HepG2 (cell line): Measurements from ENCODE around the gene MIF. TPM values are rescaled to one million over a fixed set of nuclear protein-coding genes. Genes with fewer than 3 reads are reported as not detected.
A peak's percentile ranks its signal among the peaks of the same experiment; 100 is the strongest.

Experiments
- BHLHE40 ChIP-seq: IDR thresholded peaks from 2 replicates; pipeline ENCODE4 v1.6.1; 2011; ENCODE audit warnings: low read length, improper control_type of control experiment
- CCDC6 ChIP-seq: sonication (generic); formaldehyde crosslinking; IDR thresholded peaks from 2 replicates; pipeline ENCODE4 v1.8.1; 2022; ENCODE audit warnings: mild to moderate bottlenecking, missing genetic modification reagents, moderate library complexity
- ETS1 ChIP-seq: sonication (generic); formaldehyde crosslinking; IDR thresholded peaks from 2 replicates; pipeline ENCODE4 v1.4.0; 2020; ENCODE audit warnings: missing genetic modification reagents
- FUBP1 ChIP-seq: sonication (generic); formaldehyde crosslinking; IDR thresholded peaks from 2 replicates; pipeline ENCODE4 v1.5.1; 2020; ENCODE audit warnings: missing genetic modification reagents, mild to moderate bottlenecking, borderline replicate concordance
- IKZF4 ChIP-seq: sonication (generic); formaldehyde crosslinking; IDR thresholded peaks from 2 replicates; pipeline ENCODE4 v1.5.1; 2020; ENCODE audit warnings: borderline replicate concordance, mild to moderate bottlenecking, low read depth, missing genetic modification reagents; ENCODE audit errors: not compliant biosample characterization
- JDP2 ChIP-seq: sonication (generic); formaldehyde crosslinking; IDR thresholded peaks from 2 replicates; pipeline ENCODE4 v1.8.1; 2022; ENCODE audit warnings: missing genetic modification reagents, borderline replicate concordance
- MBD4 ChIP-seq: IDR thresholded peaks from 2 replicates; pipeline ENCODE4 v1.6.1; 2012; ENCODE audit warnings: low read length, inconsistent platforms, borderline replicate concordance
- MNT ChIP-seq: fragments of 450-650 bp; IDR thresholded peaks from 2 replicates; pipeline ENCODE4 v1.6.1; 2016
- MTA3 ChIP-seq: sonication (generic); formaldehyde crosslinking; IDR thresholded peaks from 2 replicates; pipeline ENCODE4 v1.4.0; 2020; ENCODE audit warnings: missing genetic modification reagents
- MXD4 ChIP-seq: IDR thresholded peaks from 2 replicates; pipeline ENCODE4 v1.6.1; 2016; ENCODE audit warnings: mild to moderate bottlenecking, missing biosample characterization, missing genetic modification reagents
- RFX1 ChIP-seq: fragments of 450-650 bp; IDR thresholded peaks from 2 replicates; pipeline ENCODE4 v1.6.1; 2017
- SATB2 ChIP-seq: sonication (generic); formaldehyde crosslinking; IDR thresholded peaks from 2 replicates; pipeline ENCODE4 v1.5.0; 2020; ENCODE audit warnings: missing genetic modification reagents
- SOX5 ChIP-seq: IDR thresholded peaks from 2 replicates; pipeline ENCODE4 v1.6.1; 2016; ENCODE audit warnings: borderline replicate concordance
- ZBTB25 ChIP-seq: IDR thresholded peaks from 2 replicates; pipeline ENCODE4 v1.6.1; 2018; ENCODE audit warnings: missing genetic modification reagents
- ZBTB49 ChIP-seq: sonication (generic); formaldehyde crosslinking; IDR thresholded peaks from 2 replicates; pipeline ENCODE4 v1.4.0; 2020; ENCODE audit warnings: missing genetic modification reagents, borderline replicate concordance
- ZKSCAN8 ChIP-seq: IDR thresholded peaks from 2 replicates; pipeline ENCODE4 v1.6.1; 2016; ENCODE audit warnings: borderline replicate concordance, missing genetic modification reagents, missing compliant biosample characterization
- ZNF432 ChIP-seq: sonication (generic); formaldehyde crosslinking; IDR thresholded peaks from 2 replicates; pipeline ENCODE4 v1.5.0; 2020; ENCODE audit warnings: missing genetic modification reagents, mild to moderate bottlenecking, borderline replicate concordance
- ZNF543 ChIP-seq: sonication (generic); formaldehyde crosslinking; IDR thresholded peaks from 2 replicates; pipeline ENCODE4 v1.4.0; 2020; ENCODE audit warnings: mild to moderate bottlenecking, missing genetic modification reagents
- ZNF691 ChIP-seq: sonication (generic); formaldehyde crosslinking; IDR thresholded peaks from 2 replicates; pipeline ENCODE4 v1.4.0; 2020; ENCODE audit warnings: missing genetic modification reagents, low read depth, mild to moderate bottlenecking, borderline replicate concordance
- ZSCAN9 ChIP-seq: IDR thresholded peaks from 2 replicates; pipeline ENCODE4 v1.6.1; 2016; ENCODE audit warnings: borderline replicate concordance
- polyA plus RNA-seq, 8 experiments: library from polyadenylated mRNA; depleted of rRNA in 3 of 8; stranded (reverse) in 7 of 8; unstranded in 1 of 8; fragments of >200 nt; fragmentation: Illumina TruSeq in 4 of 8; extraction: Trizol in 4 of 8; gene quantifications; 2 replicates each; pipeline versions ENCODE4 v1.2.1 to v1.2.3, GENCODE V29; 2011 to 2016; ENCODE audit warnings: low read depth in 4 of 8, missing spikeins in 1 of 8, mixed read lengths in 1 of 8; ENCODE audit not compliant: insufficient read depth in 1 of 8
- total RNA-seq, 5 experiments: library from RNA; depleted of rRNA; stranded (reverse); fragments of >200 nt; fragmentation: Illumina TruSeq; extraction: Trizol; gene quantifications; 2 replicates each; pipeline ENCODE4 v1.2.3, GENCODE V29; 2016; ENCODE audit warnings: low read depth in 1 of 5

The MIF gene
- total and polyA plus RNA-seq, 2 of the 13 experiments (the other 11 are each of a cell fraction or from before 2014, with no cell fraction given), result 634 to 675 TPM

- TF ChIP-seq MTA3 (CRISPR knock-in tag) (no peak), SATB2 (CRISPR knock-in tag) (no peak), ZSCAN9 (CRISPR knock-in tag) (peak; percentile 58; the same call in 1 of the 2 replicates), FUBP1 (CRISPR knock-in tag) (no peak), BHLHE40 (no peak), ETS1 (CRISPR knock-in tag) (no peak), ZNF543 (no peak), MBD4 (no peak), ZNF432 (CRISPR knock-in tag) (no peak), ZKSCAN8 (CRISPR knock-in tag) (no peak), ZBTB49 (CRISPR knock-in tag) (no peak), ZNF691 (CRISPR knock-in tag) (no peak; the same call in 1 of the 2 replicates), SOX5 (CRISPR knock-in tag) (peak; percentile 24; the same call in 1 of the 2 replicates), ZBTB25 (CRISPR knock-in tag) (no peak), RFX1 (no peak), JDP2 (no peak), MXD4 (CRISPR knock-in tag) (peak; percentile 71; the same call in 1 of the 2 replicates), CCDC6 (CRISPR knock-in tag) (peak; percentile 40; the same call in 1 of the 2 replicates), MNT (peak; percentile 64), IKZF4 (peak; percentile 89)
Measured at GRCh38 chr22:23913661-23914353, 19.6 kb downstream of the MIF start (continued).
